Brain pericyte (primary cell): ENCODE data around the gene SLC37A1.

Experiments used
- DNase-seq: peaks from one replicate; pipeline ENCODE4 v3.0.0-alpha.2; 2012; ENCODE audit warnings: low read depth, low spot score

Gene SLC37A1

GRCh38 chr21:42527489-42528158 lies 14.0 kb downstream of the SLC37A1 start:
- DNase-seq, result no peak

- DNase-seq, result no peak
These were observed 16.5 kb downstream of the SLC37A1 start for GRCh38 chr21:42530167-42530518.

GRCh38 chr21:42531771-42532170 lies 18.1 kb downstream of the SLC37A1 start:
- no peak for DNase-seq

GRCh38 chr21:42532466-42533181 lies 19.0 kb downstream of the SLC37A1 start:
- no peak for DNase-seq

GRCh38 chr21:42533306-42533962 lies 19.8 kb downstream of the SLC37A1 start:
- no peak for DNase-seq

- DNase-seq, result no peak
These were observed 20.3 kb downstream of the SLC37A1 start for GRCh38 chr21:42533963-42534355.

GRCh38 chr21:42534421-42535378 lies 21.0 kb downstream of the SLC37A1 start:
- no peak for DNase-seq

GRCh38 chr21:42535602-42536171 lies 22.0 kb downstream of the SLC37A1 start:
- no peak for DNase-seq

GRCh38 chr21:42536601-42537000 lies 22.9 kb downstream of the SLC37A1 start:
- no peak for DNase-seq

- DNase-seq, result no peak
These were observed 23.6 kb downstream of the SLC37A1 start for GRCh38 chr21:42537106-42537742.

GRCh38 chr21:42538479-42539275 lies 25.0 kb downstream of the SLC37A1 start:
- no peak for DNase-seq

GRCh38 chr21:42539342-42539741 lies 25.7 kb downstream of the SLC37A1 start:
- DNase-seq, result no peak

GRCh38 chr21:42539931-42540343 lies 26.3 kb downstream of the SLC37A1 start:
- no peak for DNase-seq

GRCh38 chr21:42540396-42540795 lies 26.7 kb downstream of the SLC37A1 start:
- DNase-seq, result no peak

GRCh38 chr21:42541174-42541573 lies 27.5 kb downstream of the SLC37A1 start:
- no peak for DNase-seq

GRCh38 chr21:42541618-42542017 lies 28.0 kb downstream of the SLC37A1 start:
- DNase-seq, result no peak

- DNase-seq, result no peak
These were observed 28.5 kb downstream of the SLC37A1 start for GRCh38 chr21:42542196-42542595.

- DNase-seq, result no peak
These were observed 28.9 kb downstream of the SLC37A1 start for GRCh38 chr21:42542596-42542995.

GRCh38 chr21:42543106-42543847 lies 29.6 kb downstream of the SLC37A1 start:
- DNase-seq, result no peak
